Stimulated activated CD8-positive, alpha-beta memory T cell treated with anti-CD3 and anti-CD28 coated beads, Interleukin-4, amount 100 ng/mL, for 48 hours (primary cell): ENCODE results near the gene CFAP77.
A peak's percentile ranks its signal among the peaks of the same experiment; 100 is the strongest.

Experiments
- DNase-seq: peaks from one replicate; pipeline ENCODE4 v3.0.0-alpha.2; 2020

The CFAP77 gene

GRCh38 chr9:132497731-132498130 lies 87.7 kb downstream of the CFAP77 start:
- DNase-seq = no peak

GRCh38 chr9:132498531-132499210 lies 88.7 kb downstream of the CFAP77 start:
- DNase-seq = no peak

DNA sequence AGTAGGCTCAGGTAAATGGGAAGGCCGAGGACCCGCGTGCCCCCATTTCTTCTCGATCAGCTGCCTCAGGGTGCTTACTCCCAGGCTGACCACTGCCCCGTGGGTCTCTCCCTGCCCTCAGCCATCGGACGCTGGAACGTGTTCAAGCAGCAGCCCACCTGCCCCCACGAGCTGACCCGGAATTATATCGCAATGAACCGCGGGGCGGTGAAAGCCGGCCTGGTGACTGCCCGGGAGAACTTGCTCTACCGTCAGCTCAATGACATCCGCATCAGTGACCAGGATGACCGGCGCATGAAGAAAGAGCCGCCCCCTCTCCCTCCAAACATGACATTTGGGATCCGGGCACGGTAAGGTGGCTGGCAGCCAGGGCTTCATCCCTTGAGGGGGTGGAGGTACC lies 89.2 kb downstream of the CFAP77 start:
- no peak for DNase-seq

- no peak for DNase-seq
Measured at GRCh38 chr9:132500193-132500592, 90.2 kb downstream of the CFAP77 start.

DNA sequence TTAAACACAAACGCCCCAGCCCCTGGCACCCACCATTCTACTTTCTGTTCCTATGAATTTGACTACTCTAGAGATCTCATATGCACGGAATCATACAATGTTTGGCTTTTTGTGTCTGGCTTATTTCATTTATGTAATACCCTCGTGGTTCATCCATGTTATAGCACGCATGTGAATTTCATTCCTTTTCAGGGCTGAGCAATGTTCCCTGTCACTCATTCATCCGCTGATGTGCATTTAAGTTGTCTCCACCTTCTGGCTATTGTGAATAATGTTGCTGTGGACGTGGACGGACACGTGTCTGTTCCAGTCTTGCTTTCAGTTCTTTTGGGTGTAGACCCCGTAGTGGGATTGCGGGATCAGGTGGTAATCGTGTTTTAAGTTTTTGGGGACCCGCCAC lies 92.5 kb downstream of the CFAP77 start:
- DNase-seq = no peak

- DNase-seq = no peak
Measured at GRCh38 chr9:132503116-132503515, 93.1 kb downstream of the CFAP77 start.

GRCh38 chr9:132504488-132504887 lies 94.5 kb downstream of the CFAP77 start:
- no peak for DNase-seq

DNA sequence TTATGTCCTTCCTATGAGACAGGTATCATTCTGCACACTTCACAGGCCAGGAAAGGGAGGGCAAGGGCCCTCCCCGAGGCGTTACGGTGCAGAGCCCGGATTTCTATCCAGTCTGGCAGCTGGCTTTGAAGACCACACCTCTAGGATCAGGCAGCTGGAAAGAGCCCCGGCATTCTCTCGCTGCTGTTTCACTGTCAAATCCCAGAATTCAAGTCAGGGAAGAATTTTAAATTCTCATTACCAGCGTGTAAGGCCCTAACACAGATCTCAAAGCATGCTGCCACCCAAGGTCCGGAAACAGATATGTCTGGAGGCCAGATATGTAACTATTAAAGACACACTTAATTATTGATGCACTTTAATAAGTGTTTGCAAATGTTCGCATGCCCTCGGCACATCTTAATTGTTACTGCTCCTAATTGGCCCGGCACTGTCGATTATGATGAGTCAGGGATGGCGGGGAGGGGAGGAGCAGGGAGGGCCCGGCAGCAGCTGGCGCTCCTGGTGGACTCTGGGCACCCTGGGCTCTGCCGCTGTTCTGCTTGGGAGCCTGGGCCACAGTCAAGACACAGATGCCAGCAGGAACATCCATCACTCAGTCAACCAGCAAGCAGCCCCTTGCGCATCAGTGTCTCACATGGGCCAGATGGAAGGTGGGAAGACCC lies 96.1 kb downstream of the CFAP77 start:
- no peak for DNase-seq

GRCh38 chr9:132506977-132507669 lies 97.1 kb downstream of the CFAP77 start:
- no peak for DNase-seq

GRCh38 chr9:132507670-132508469 lies 97.9 kb downstream of the CFAP77 start:
- peak; percentile 82 for DNase-seq

- no peak for DNase-seq
Measured at GRCh38 chr9:132509928-132510874, 100.2 kb downstream of the CFAP77 start.

DNA sequence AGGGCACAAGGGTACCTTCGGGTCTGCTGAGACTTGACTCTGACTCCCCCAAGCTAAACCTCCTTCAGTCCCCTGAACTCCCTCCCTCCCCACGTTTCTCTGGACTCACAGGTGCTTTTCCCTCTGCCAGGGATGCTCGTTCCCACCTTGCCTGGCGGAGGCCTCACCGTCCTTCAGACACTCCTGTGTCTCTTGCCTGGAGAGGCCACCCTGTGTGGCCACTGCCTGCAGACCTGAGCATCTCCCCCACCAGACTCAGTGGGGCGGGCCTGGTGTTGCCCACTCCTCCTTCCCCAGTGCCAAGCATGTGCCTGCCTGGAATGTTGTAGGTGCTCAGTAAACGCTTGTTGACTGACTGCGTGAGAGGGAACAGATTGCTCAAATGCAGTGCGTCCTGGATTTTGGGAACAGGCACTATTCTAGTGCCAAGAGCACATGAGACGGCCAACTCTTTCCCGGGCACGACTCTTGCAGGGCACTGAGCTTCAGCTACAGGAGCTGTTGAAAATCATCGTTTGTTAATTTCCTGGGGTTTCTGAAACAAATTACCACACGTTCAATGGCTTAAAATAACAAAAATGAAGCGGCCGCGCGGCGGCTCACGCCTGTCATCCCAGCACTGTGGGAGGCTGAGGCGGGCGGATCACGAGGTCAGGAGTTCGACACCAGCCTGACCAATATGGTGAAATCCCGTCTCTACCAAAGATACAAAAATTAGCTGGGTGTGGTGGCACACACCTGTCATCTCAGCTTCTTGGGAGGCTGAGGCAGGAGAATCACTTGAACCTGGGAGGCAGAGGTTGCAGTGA lies 101.4 kb downstream of the CFAP77 start:
- no peak for DNase-seq

GRCh38 chr9:132513416-132513815 lies 103.4 kb downstream of the CFAP77 start:
- DNase-seq = no peak

- DNase-seq = no peak
Measured at GRCh38 chr9:132514011-132514744, 104.2 kb downstream of the CFAP77 start.

GRCh38 chr9:132514821-132515220 lies 104.8 kb downstream of the CFAP77 start:
- no peak for DNase-seq

DNA sequence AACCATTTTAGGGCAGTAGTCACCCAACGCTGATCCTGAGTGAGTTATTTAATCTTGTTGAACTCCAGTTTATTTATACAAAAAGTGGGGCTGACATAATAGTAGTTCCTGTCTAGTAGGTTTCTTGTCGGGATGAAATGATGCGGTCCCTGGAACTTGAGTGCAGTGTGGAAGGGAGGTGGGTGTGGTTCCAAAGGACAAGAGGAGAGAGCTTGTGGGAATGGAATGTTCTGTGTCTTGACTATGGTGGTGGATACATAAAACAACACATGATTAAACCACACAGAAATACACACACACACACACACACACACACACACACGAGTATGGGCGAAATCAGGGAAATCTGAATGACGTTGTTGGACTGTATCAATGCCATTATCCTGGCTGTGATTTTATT lies 106.3 kb downstream of the CFAP77 start:
- DNase-seq = no peak

DNA sequence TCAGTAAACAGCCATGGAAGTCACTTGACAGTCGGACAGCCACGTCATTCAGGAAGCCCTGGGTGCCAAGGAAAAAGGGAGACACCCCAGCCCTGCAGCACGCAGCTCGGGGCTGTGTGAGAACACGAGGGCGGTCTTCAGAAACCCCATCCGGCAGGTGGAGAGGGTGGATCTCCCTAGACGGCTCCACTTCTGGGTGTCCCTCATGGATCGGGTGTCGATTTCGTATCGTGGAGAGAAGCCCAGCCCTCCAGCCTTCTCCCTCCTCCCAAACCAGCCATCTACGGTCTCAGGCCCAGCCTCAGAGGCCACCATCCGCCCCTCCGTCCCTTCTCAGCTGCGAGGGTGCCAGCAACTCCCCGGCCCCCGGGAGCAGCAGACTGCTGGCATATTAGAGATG lies 106.9 kb downstream of the CFAP77 start:
- DNase-seq = no peak

- DNase-seq = no peak
Measured at GRCh38 chr9:132517815-132518550, 108.0 kb downstream of the CFAP77 start.

DNA sequence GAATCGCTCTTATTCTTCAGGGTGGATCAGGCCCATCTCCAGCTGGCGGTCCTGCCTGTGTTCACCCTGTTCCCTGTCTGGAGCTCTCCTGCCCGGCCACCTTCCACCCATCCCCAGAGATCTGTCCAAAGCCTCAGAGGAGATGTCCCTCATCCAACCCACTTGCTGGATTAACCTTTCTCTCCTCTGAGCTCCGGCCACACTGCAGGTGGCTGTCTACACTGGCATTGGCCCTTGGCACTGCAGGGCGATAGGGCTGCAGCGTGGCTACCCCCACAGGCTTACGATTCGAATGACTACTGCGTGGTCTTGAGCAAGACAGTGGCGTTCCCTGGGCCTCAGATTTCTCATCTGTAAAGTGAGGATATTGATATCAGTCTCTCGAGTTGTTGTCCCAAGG lies 108.6 kb downstream of the CFAP77 start:
- no peak for DNase-seq

GRCh38 chr9:132519033-132519432 lies 109.0 kb downstream of the CFAP77 start:
- no peak for DNase-seq
